ENCODE measurements around the gene SLC23A2. TPM values are rescaled to one million over a fixed set of nuclear protein-coding genes. Genes with fewer than 3 reads are reported as not detected.

The SLC23A2 gene
- total RNA-seq, 1 experiment from 2014 or later: 24.0 TPM

GRCh38 chr20:4855555-4855954, 145.8 kb downstream of the SLC23A2 start:
- DNase-seq (ENCODE audit: unreplicated experiment): no peak
- Mint-ChIP-seq H3K27ac (ENCODE audit: low read depth, unreplicated experiment) (no peak overlapping the region), H3K27me3 (ENCODE audit: insufficient read depth, unreplicated experiment) (no peaks in the 10 kb centered on the region), H3K9me3 (ENCODE audit: unreplicated experiment) (no peaks in the 10 kb centered on the region), H3K4me1 (ENCODE audit: insufficient read depth, unreplicated experiment) (no peaks in the 10 kb centered on the region), H3K36me3 (ENCODE audit: insufficient read depth, unreplicated experiment) (peaks cover 44% of the 10 kb centered on the region), H3K4me3 (ENCODE audit: unreplicated experiment) (no peak overlapping the region)
- no TSS peak for BruUV-seq (replicated peaks)
- ChIA-PET CTCF (no interaction called here), POLR2A (interaction anchor here (0.6 kb wide), 1 partner anchor 186 kb away, joined by 3 read pairs; no protein-coding TSS in a partner anchor)
- intact Hi-C loops (cut with micrococcal nuclease): no loop called here
- no peak for TF ChIP-seq CTCF (IDR thresholded peaks at IDR 0.05; ENCODE audit: unreplicated experiment)

- H3K4me3 Mint-ChIP-seq (ENCODE audit: unreplicated experiment): no peak overlapping the region
- H3K36me3 Mint-ChIP-seq (ENCODE audit: insufficient read depth, unreplicated experiment): peaks cover 40% of the 10 kb centered on the region
- no TSS peak for BruUV-seq (replicated peaks)
- ChIA-PET POLR2A (interaction anchor here (0.6 kb wide), 1 partner anchor 186 kb away, joined by 3 read pairs; no protein-coding TSS in a partner anchor), CTCF (no interaction called here)
- no peaks in the 10 kb centered on the region for H3K27me3 Mint-ChIP-seq (ENCODE audit: insufficient read depth, unreplicated experiment)
- TF ChIP-seq CTCF (IDR thresholded peaks at IDR 0.05; ENCODE audit: unreplicated experiment): no peak
- intact Hi-C loops (cut with micrococcal nuclease): no loop called here
- H3K4me1 Mint-ChIP-seq (ENCODE audit: insufficient read depth, unreplicated experiment): no peaks in the 10 kb centered on the region
- H3K9me3 Mint-ChIP-seq (ENCODE audit: unreplicated experiment): no peaks in the 10 kb centered on the region
- DNase-seq (ENCODE audit: unreplicated experiment): no peak
- H3K27ac Mint-ChIP-seq (ENCODE audit: low read depth, unreplicated experiment): no peak overlapping the region
Measured at GRCh38 chr20:4855097-4855496, 146.2 kb downstream of the SLC23A2 start.

- BruUV-seq (replicated peaks): no TSS peak
- intact Hi-C loops (cut with micrococcal nuclease): no loop called here
- H3K27ac Mint-ChIP-seq (ENCODE audit: low read depth, unreplicated experiment): no peak overlapping the region
Measured at GRCh38 chr20:4854561-4854901, 146.8 kb downstream of the SLC23A2 start.

GRCh38 chr20:4853757-4854560, 147.4 kb downstream of the SLC23A2 start:
- H3K36me3 Mint-ChIP-seq (ENCODE audit: insufficient read depth, unreplicated experiment): peaks cover 29% of the 10 kb centered on the region
- no TSS peak for BruUV-seq (replicated peaks)
- intact Hi-C loops (cut with micrococcal nuclease): no loop called here
- no peaks in the 10 kb centered on the region for H3K9me3 Mint-ChIP-seq (ENCODE audit: unreplicated experiment)
- H3K4me3 Mint-ChIP-seq (ENCODE audit: unreplicated experiment): no peak overlapping the region
- H3K27me3 Mint-ChIP-seq (ENCODE audit: insufficient read depth, unreplicated experiment): no peaks in the 10 kb centered on the region
- no peak overlapping the region for H3K27ac Mint-ChIP-seq (ENCODE audit: low read depth, unreplicated experiment)
- TF ChIP-seq CTCF (IDR thresholded peaks at IDR 0.05; ENCODE audit: unreplicated experiment): no peak
- ChIA-PET CTCF (interaction anchor here (0.5 kb wide), 1 partner anchor 102 kb away, joined by 3 read pairs; no protein-coding TSS in a partner anchor), POLR2A (no interaction called here)
- no peaks in the 10 kb centered on the region for H3K4me1 Mint-ChIP-seq (ENCODE audit: insufficient read depth, unreplicated experiment)
- DNase-seq (ENCODE audit: unreplicated experiment): no peak

More at GRCh38 chr20:4854561-4854901, 146.8 kb downstream of the SLC23A2 start:
- Mint-ChIP-seq H3K27me3 (ENCODE audit: insufficient read depth, unreplicated experiment) (no peaks in the 10 kb centered on the region), H3K4me3 (ENCODE audit: unreplicated experiment) (no peak overlapping the region), H3K36me3 (ENCODE audit: insufficient read depth, unreplicated experiment) (peaks cover 35% of the 10 kb centered on the region), H3K9me3 (ENCODE audit: unreplicated experiment) (no peaks in the 10 kb centered on the region), H3K4me1 (ENCODE audit: insufficient read depth, unreplicated experiment) (no peaks in the 10 kb centered on the region)
- no peak for DNase-seq (ENCODE audit: unreplicated experiment)
- CTCF ChIA-PET: no interaction called here
- POLR2A ChIA-PET: no interaction called here
- no peak for TF ChIP-seq CTCF (IDR thresholded peaks at IDR 0.05; ENCODE audit: unreplicated experiment)

Measured in MCF 10A (cell line).